Cerebellar cortex (tissue), 1 donor: ENCODE results near the gene CFAP45.
A peak's percentile ranks its signal among the peaks of the same experiment; 100 is the strongest.

Experiments
- DNase-seq: peaks from one replicate; pipeline ENCODE4 v3.0.0-alpha.2; 2015; ENCODE audit warnings: low spot score

Gene CFAP45

GRCh38 chr1:159877695-159878444 lies 22.1 kb downstream of the CFAP45 start:
- DNase-seq: no peak

DNA sequence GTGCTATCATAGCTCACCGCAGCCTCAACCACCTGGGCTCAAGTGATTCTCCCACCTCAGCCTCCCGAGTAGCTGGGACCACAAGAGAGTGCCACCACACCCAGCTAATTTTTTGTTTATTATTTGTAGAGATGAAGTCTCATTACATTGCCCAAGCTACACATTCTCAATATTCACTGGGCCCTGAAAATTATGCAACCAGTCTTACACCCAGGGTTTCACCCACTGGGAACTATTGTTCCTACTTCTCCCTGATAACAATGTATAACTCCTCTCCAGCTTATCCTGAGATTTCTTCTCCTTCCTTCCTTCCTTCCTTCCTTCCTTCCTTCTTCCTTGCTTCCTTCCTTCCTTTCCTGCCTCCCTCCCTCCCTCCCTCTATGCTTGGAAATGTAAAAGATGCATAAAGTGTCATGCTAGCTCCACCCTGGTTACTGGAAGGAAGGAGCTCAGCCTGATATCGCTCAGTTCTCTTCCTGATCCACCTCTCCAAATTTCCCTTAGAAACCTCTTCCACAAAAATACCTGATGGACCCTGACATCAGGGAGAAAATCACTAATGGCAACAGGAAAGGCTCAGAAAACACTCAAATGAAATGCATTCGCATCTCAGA lies 26.3 kb downstream of the CFAP45 start:
- DNase-seq: no peak

DNA sequence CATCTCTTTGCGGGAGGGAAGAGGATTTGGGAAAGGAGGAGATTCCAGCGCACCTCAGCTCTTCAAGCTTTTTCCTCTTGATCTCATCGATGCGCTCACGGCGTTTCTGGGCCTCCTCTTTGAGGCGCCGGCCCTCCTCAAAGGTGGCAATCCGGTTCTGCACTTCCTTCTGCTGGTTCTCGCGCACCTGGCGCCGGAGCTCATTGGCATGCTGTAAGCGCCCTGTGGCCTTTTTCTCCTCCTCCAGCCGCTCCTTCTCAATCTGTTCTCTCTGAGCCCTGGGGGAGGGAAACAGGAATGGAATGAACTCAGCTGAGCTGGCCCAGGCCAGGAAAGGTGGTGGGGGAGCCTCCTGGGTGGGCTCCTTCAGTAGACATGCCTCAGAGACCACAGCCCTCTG lies 27.1 kb downstream of the CFAP45 start:
- DNase-seq: peak; percentile 82

GRCh38 chr1:159870704-159871103 lies 29.3 kb downstream of the CFAP45 start:
- no peak for DNase-seq

DNA sequence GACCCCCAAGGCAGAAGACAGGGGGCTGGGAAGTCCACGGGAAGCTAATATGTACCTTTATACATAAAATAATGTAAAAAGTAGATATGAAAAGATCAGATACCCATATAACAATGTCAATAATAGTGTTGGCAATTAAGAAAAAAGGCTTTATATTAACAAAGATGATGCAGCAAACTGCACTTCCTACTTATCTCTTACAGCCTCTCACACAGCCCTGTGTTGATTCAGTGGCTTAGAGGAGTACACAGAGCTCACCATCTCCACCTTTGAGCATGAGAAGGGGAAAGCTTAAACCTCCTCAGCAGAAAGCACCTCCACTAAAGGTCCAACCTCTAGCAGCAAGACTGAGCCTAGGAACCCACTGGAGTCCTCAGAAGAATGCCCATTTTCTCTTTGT lies 30.4 kb downstream of the CFAP45 start:
- DNase-seq: no peak

GRCh38 chr1:159869173-159869572 lies 30.8 kb downstream of the CFAP45 start:
- no peak for DNase-seq

- DNase-seq: peak; percentile 85
Observed at GRCh38 chr1:159868766-159869165, 31.2 kb downstream of the CFAP45 start.

DNA sequence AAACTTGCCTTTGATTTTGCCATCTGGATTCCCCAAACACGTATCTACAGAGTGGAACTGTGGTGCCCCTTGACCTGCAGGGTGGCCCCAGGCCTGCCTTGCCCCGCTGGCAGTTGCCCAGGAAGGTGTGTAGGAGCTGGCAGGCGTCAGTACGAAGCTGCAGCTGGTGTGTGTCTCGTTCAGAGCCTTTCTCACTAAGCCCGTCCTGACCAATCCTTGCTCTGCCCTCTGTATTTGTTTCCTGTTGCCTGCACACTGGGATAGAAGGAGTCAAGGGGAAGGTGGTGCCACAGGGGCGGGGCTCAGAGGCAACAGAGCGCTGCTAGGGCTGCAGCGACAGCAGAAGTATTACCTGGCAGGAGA lies 32.3 kb downstream of the CFAP45 start:
- DNase-seq: peak; percentile 31

DNA sequence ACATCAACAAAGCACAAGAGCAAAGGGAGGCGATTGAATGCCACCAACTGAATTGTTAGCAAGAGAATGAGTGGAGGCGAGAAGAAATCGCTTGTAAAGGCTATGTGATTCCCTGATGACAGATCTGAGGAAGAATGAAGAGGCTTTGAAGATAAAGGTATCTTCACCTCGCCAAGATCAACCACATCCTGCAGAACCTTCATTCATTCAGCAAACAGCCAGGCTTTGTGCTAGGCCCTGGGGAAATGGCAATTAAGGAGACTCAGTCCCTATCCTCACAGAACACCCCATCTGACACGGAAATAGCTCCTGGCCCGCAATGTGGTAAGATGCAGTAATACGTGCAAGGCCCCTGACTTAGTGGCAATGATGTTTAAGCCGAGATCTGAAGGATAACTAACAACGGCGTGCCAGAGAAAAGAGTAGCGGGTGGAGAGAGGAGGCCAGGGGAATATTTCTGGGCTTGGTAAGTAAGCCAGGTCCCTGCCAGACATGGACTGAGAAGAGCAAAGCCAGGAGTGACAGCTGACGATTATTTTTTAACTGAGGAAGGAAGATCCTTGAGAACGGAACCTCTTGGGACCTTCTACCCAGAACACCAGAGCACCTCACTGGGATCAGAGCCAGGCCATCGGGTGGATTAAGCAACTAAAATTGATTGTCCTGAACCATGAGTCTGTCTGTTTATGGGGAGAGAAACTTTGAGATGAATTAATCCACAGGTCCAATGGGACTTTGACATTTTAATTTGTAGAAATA lies 32.9 kb downstream of the CFAP45 start:
- DNase-seq: no peak

- no peak for DNase-seq
Observed at GRCh38 chr1:159866066-159866465, 33.9 kb downstream of the CFAP45 start.

- no peak for DNase-seq
Observed at GRCh38 chr1:159864262-159864661, 35.7 kb downstream of the CFAP45 start.

GRCh38 chr1:159862557-159862956 lies 37.4 kb downstream of the CFAP45 start, which contains the start of gene VSIG8:
VSIG8 (minus strand) TSS chr1:159862657; CDS start chr1:159862521, 136 bp downstream.
- DNase-seq: no peak

DNA sequence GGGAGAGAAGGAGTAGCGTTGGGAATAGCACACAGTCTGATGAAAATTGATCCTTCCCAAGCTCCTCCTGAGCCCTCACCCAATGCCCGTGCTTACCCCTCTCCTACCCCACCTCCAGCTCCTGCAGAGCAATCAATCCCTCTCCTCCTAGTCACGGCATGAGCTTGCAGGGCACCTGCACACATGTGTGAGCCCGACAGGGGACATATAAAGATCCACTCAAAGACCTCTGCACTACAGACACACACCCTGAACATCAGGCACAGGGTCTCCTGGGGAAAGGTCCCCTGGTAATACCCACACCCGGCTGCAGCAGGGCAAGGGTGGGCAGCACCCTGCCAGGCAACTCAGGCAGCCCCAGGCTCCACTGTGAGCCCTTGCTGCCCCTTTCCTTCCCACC lies 37.9 kb downstream of the CFAP45 start:
- no peak for DNase-seq

DNA sequence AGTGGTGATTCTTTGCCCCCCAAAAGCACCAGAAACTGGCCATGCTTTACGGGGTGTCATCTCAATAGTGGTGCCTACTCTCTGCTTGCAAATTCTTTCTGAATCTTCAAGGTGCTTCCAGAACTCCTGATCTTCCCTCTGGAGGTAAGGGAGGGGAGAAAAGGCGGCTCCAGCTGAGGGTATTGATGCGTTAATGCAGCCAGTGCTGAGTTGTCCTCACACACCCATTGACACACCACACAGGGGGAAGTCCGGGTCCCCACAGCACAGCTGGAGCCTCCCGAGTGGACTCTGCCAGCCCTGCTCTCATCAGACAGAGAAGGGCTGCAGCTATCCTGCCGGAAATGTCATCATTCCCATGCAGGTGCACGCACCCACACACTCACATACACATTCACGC lies 38.7 kb downstream of the CFAP45 start:
- no peak for DNase-seq

DNA sequence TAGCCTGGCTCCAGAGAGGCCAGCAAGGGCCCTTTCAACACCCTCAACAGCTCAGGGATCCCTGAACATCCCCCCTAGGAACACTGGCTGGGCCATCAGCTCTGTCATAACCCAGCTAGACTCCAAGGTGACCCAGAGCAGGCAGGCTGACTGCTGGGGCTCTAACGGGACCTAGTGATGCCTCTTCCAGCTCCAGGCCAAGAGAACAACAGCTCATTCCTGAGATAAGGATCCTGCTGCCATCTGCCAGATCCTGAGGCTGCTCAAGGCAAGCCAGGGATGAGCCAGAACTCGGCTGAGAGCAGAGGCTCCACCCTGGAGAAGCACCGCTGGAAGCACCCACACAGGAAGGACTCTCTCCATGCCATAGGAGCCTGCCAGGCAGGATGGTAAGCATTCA lies 39.5 kb downstream of the CFAP45 start:
- DNase-seq: no peak

GRCh38 chr1:159859767-159860322 lies 40.1 kb downstream of the CFAP45 start:
- no peak for DNase-seq

DNA sequence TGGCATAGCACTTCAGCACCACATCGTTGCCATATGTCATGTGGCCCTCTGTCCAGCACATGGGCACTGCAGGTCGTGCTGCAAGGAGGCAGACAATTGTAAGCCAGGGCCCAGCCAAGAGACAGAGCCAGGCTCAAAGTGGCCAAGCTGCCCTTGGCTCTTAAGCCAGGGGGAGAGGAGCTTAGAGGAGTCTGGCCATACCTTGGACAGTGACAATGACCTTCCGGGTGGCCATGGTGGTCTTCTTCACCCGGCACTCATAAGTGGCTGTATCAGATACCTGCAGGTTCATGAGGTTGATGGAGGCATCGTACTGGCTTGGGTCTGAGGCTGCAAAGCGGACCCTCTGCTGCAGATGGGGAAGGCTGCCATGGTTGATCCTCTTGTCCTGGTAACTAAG lies 42.1 kb downstream of the CFAP45 start:
- DNase-seq: no peak

DNA sequence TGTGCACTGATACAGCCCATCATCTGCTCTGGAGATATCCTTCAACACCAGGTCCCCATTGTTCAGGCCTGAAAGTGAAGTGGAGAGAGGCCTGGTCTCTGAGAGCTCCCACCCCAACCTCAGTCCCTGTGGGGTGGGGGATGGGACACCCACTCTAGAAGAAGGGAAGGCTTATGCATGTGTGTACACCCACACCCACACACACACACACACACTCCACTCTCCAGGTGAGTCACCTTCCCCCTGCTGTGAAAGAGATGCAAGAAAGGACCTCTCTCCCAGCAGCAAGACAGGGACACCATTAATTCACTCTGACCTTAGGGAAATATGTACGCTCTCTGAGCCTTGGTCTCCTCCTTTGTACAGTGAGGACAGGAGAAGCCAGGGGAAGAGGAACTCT lies 43.4 kb downstream of the CFAP45 start:
- no peak for DNase-seq

GRCh38 chr1:159855709-159856108 lies 44.3 kb downstream of the CFAP45 start:
- no peak for DNase-seq

GRCh38 chr1:159854693-159855192 lies 45.2 kb downstream of the CFAP45 start:
- DNase-seq: peak; percentile 46

GRCh38 chr1:159854116-159854692 lies 45.8 kb downstream of the CFAP45 start:
- peak; percentile 52 for DNase-seq

- no peak for DNase-seq
Observed at GRCh38 chr1:159853417-159854115, 46.4 kb downstream of the CFAP45 start.
